K562 (cell line): ENCODE measurements around the gene SAMD4A. TPM values are rescaled to one million over a fixed set of nuclear protein-coding genes. Genes with fewer than 3 reads are reported as not detected.

Source experiments
- ATAC-seq: fragments of 200-7000 bp; cut with Tn5 transposase; 3 replicates; pipeline ENCODE4 v1.9.1; 2020; ENCODE audit warnings: moderate library complexity
- BruUV-seq: library from RNA; stranded (reverse); fragments of 400-500 nt; replicated peaks from 2 replicates; lab custom pipeline; 2021; lab: Mats Ljungman, UMichigan
- CTCF ChIA-PET: fragments of 300-600 bp; formaldehyde crosslinking; extraction: SDS; loops from one replicate; lab custom pipeline; 2021; ENCODE audit warnings: low intra/inter-chr PET ratio; lab: Yijun Ruan, JAX
- POLR2A ChIA-PET: fragments of 300-600, 350-650 bp; sonication (Branson Sonifier 250); formaldehyde crosslinking; extraction: SDS; loops from one replicate; lab custom pipeline; 2021; ENCODE audit warnings: antibody characterized with exemption, inconsistent platforms; lab: Yijun Ruan, JAX
- DNase-seq, 4 experiments: peaks; one replicate each; pipeline versions ENCODE4 v3.0.0 to v3.0.0-alpha.2; 2011 to 2018; ENCODE audit warnings: low spot score in 3 of 4, mixed read lengths in 3 of 4; ENCODE audit errors: extremely low read depth in 1 of 4
- FAIRE-seq: peaks from 2 replicates; lab custom pipeline; 2011; peaks lifted over from hg19 to GRCh38; lab: Jason Lieb, UNC
- H2AFZ ChIP-seq: 2 replicates; pipeline ENCODE4 v1.6.0; 2011; ENCODE audit warnings: low read depth, low read length, control low read depth, inconsistent platforms
- H3K27ac ChIP-seq: fragments of 200-600 bp; 3 replicates; pipeline ENCODE4 v1.8.0; 2011; ENCODE audit warnings: low read depth, mild to moderate bottlenecking, control low read depth, inconsistent platforms, low read length, moderate library complexity, mixed read lengths; ENCODE audit errors: extremely low read depth
- H3K27me3 ChIP-seq, 2 experiments: fragments of 300-600 bp in 1 of 2; 2 replicates in 1 of 2; 3 replicates in 1 of 2; pipeline versions ENCODE4 v1.6.0 to v1.8.0; 2011; ENCODE audit warnings: inconsistent platforms in 2 of 2, low read length in 2 of 2, mild to moderate bottlenecking in 1 of 2, mixed read lengths in 1 of 2, moderate library complexity in 1 of 2; ENCODE audit not compliant: control insufficient read depth in 2 of 2, insufficient read depth in 2 of 2
- H3K36me3 ChIP-seq: fragments of 300-600 bp; 3 replicates; pipeline ENCODE4 v1.8.0; 2011; ENCODE audit warnings: mild to moderate bottlenecking, low read length, inconsistent platforms; ENCODE audit not compliant: control insufficient read depth, insufficient read depth
- H3K4me1 ChIP-seq, 2 experiments: fragments of 200-600 bp in 1 of 2; replicated peaks in 1 of 2; 2 replicates in 1 of 2; 3 replicates in 1 of 2; pipeline versions ENCODE4 v1.5.1 to v1.8.0; 2011; ENCODE audit warnings: inconsistent platforms in 2 of 2, low read length in 2 of 2, mild to moderate bottlenecking in 1 of 2, mixed read lengths in 1 of 2, moderate library complexity in 1 of 2; ENCODE audit not compliant: control insufficient read depth in 2 of 2, insufficient read depth in 2 of 2
- H3K4me2 ChIP-seq: 2 replicates; pipeline ENCODE4 v1.6.1; 2011; ENCODE audit warnings: low read length, control low read depth, inconsistent platforms, mixed read lengths; ENCODE audit not compliant: insufficient read depth
- H3K4me3 ChIP-seq: fragments of 200-600 bp; sonication (generic), shearing (Covaris generic); 2 replicates; pipeline ENCODE4 v1.5.1; 2016; ENCODE audit warnings: control low read depth, inconsistent platforms
- H3K79me2 ChIP-seq: fragments of 200-600 bp; 3 replicates; pipeline ENCODE4 v1.8.0; 2011; ENCODE audit warnings: low read length, inconsistent platforms; ENCODE audit not compliant: control insufficient read depth, insufficient read depth
- H3K9ac ChIP-seq, 2 experiments: 2 replicates each; pipeline versions ENCODE4 v1.6.0 to v1.6.1; 2011; ENCODE audit warnings: low read depth in 2 of 2, low read length in 2 of 2, control low read depth in 1 of 2, inconsistent platforms in 1 of 2, mild to moderate bottlenecking in 1 of 2, mixed read lengths in 1 of 2; ENCODE audit not compliant: insufficient read depth in 1 of 2
- H3K9me1 ChIP-seq: one replicate; pipeline ENCODE4 v1.6.0; 2011; ENCODE audit warnings: inconsistent platforms, mild to moderate bottlenecking, low read length, moderate library complexity; ENCODE audit not compliant: control insufficient read depth, insufficient read depth
- H3K9me3 ChIP-seq: replicated peaks from 2 replicates; pipeline ENCODE4 v1.5.1; 2011; ENCODE audit warnings: low read depth, low read length, inconsistent platforms; ENCODE audit not compliant: control insufficient read depth, insufficient read depth
- H4K20me1 ChIP-seq: replicated peaks from 2 replicates; pipeline ENCODE4 v1.6.1; 2011; ENCODE audit warnings: low read length, inconsistent platforms, mixed read lengths; ENCODE audit not compliant: control insufficient read depth, insufficient read depth
- C11orf30 ChIP-seq: fragments of 450-650 bp; IDR thresholded peaks from 2 replicates; pipeline ENCODE4 v1.6.1; 2016; ENCODE audit warnings: low read depth, mild to moderate bottlenecking
- DDX20 ChIP-seq: fragments of 450-650 bp; IDR thresholded peaks from 2 replicates; pipeline ENCODE4 v1.6.1; 2016; ENCODE audit warnings: missing genetic modification characterization, low read depth, mild to moderate bottlenecking, missing compliant biosample characterization, moderate library complexity
- ETV1 ChIP-seq: fragments of 450-650 bp; conservative IDR thresholded peaks from 2 replicates; pipeline ENCODE4 v1.6.1; 2016; ENCODE audit warnings: missing genetic modification characterization, control low read depth, low read depth, missing compliant biosample characterization
- HBP1 ChIP-seq: fragments of 450-650 bp; formaldehyde crosslinking; IDR thresholded peaks from 2 replicates; pipeline ENCODE4 v1.4.0; 2022; ENCODE audit warnings: missing genetic modification characterization
- RCOR1 ChIP-seq, 2 experiments: IDR thresholded peaks; 2 replicates each; pipeline ENCODE4 v1.6.1; 2012; ENCODE audit warnings: low read depth in 2 of 2, low read length in 2 of 2, borderline replicate concordance in 1 of 2, improper control_type of control experiment in 1 of 2
- ZNF124 ChIP-seq: sonication (generic); formaldehyde crosslinking; IDR thresholded peaks from 2 replicates; pipeline ENCODE4 v1.8.1; 2022; ENCODE audit warnings: missing genetic modification reagents
- ZNF316 ChIP-seq: fragments of 450-650 bp; IDR thresholded peaks from 2 replicates; pipeline ENCODE4 v1.6.1; 2016
- WGBS: fragments of 100-300 bp; shearing (Covaris generic); methylation state at CpG from one replicate; pipeline ENCODE4 v1.1.6; 2016; ENCODE audit warnings: low coverage, mixed read lengths; ENCODE audit not compliant: insufficient coverage; ENCODE audit errors: missing lambda C conversion rate; 5-methylcytosine and 5-hydroxymethylcytosine counted together
- in situ Hi-C: fragments of 300-500 bp; cut with MboI; formaldehyde crosslinking; loops from 4 replicates; pipeline ENCODE4 v1.15.0; 2018; ENCODE audit warnings: inconsistent platforms, mixed read lengths
- intact Hi-C: fragments of 100-400 bp; cut with micrococcal nuclease; formaldehyde crosslinking; loops from 2 replicates; pipeline ENCODE4 v1.14.2; 2022
- polyA plus RNA-seq, 8 experiments: library from polyadenylated mRNA; depleted of rRNA in 4 of 8; stranded (reverse) in 5 of 8; unstranded in 3 of 8; fragments of >200 nt; fragmentation: Nextera tagmentation in 2 of 8; fragmentation: Illumina TruSeq in 1 of 8; extraction: Ambion mirVana in 2 of 8; extraction: Trizol in 1 of 8; gene quantifications; 2 replicates each; pipeline versions ENCODE4 v1.2.1 to v1.2.3, GENCODE V29; 2011 to 2014; ENCODE audit warnings: inconsistent platforms in 1 of 8, missing spikeins in 1 of 8
- total RNA-seq, 7 experiments: library from RNA; depleted of rRNA in 6 of 7; stranded (reverse); fragments of >200 nt in 6 of 7; fragmentation: Illumina TruSeq in 2 of 7; extraction: Trizol in 2 of 7; gene quantifications; 2 replicates each; pipeline versions ENCODE4 v1.2.1 to v1.2.3, GENCODE V29; 2011 to 2021; ENCODE audit warnings: low replicate concordance in 1 of 7

SAMD4A gene
- total and polyA plus RNA-seq, 9 of the 15 experiments (the other 6 are each of a cell fraction or from before 2014, with no cell fraction given) = 0.66 to 6.8 (median 3.3) TPM

DNA sequence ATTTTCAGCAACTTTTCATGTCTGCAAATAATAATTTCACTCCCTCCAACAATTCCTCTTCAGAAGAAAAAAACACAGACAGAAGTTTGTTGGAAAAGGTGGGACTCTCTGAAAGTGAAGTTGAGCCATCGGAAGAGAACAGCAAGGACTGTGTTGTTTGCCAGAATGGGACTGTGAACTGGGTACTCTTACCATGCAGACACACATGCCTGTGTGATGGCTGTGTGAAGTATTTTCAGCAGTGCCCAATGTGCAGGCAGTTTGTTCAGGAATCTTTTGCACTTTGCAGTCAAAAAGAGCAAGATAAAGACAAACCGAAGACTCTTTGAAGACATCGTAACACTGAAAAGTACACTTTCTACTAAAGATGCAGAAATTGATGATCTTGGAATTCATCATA lies 28.9 kb upstream of the SAMD4A start (continued):
- no peak for TF ChIP-seq RCOR1 (IDR thresholded peaks at IDR 0.05; ENCODE audit: borderline replicate concordance in 1 of 2, low read depth in 2 of 2, low read length in 2 of 2)
- no peak for TF ChIP-seq DDX20 (tag)
- no peak for TF ChIP-seq HBP1
- TF ChIP-seq ZNF124 (CRISPR knock-in tag) = no peak

DNA sequence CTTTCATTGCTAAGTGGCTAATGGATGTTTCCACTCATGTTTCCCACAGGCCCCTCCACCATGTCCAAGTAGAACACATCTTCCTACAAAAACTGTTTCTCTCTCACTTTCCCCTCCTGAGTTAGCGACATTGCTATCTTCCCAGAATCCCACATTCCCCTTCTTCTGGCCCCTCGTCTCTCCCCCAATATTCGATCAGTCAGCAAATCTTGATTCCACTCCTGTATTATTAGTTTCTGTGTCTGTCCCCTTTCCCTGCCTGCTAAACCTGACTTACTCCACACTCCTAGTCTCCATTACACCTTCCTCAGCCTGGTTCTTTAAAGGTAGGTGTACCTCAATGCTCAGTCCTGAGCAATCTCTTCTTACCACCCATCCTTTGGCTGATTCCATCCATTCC lies 19.3 kb upstream of the SAMD4A start:
- Histone ChIP-seq H3K9me3 (no peaks in the 10 kb centered on the region), H3K4me2 (no peak overlapping the region), H4K20me1 (no peaks in the 10 kb centered on the region), H3K9me1 (no peaks in the 10 kb centered on the region), H3K4me3 (no peak overlapping the region), H3K79me2 (no peaks in the 10 kb centered on the region), H3K27ac (no peak overlapping the region), H2AFZ (no peak overlapping the region), H3K27me3 (no peaks in the 10 kb centered on the region), H3K36me3 (no peaks in the 10 kb centered on the region), H3K9ac (no peak overlapping the region), H3K4me1 (no peaks in the 10 kb centered on the region)
- WGBS = 0% methylated on average over 2 of the region's 3 CpGs
- in situ Hi-C loops = no loop called here
- ATAC-seq (no peak), FAIRE-seq (no peak), DNase-seq (no peak)
- ChIA-PET CTCF (no interaction called here), POLR2A (interaction anchor here (0.7 to 1.0 kb wide), 2 partner anchors 20 to 136 kb away, joined by 3 to 4 read pairs; no protein-coding TSS in a partner anchor)
- intact Hi-C loops = no loop called here
- TF ChIP-seq C11orf30 (peak; percentile 33; the same call in 1 of the 2 replicates), ZNF316 (peak; percentile 60), ETV1 (tag) (no peak)
- no TSS peak for BruUV-seq
